ENCODE measurements around the gene CD109.

DNA sequence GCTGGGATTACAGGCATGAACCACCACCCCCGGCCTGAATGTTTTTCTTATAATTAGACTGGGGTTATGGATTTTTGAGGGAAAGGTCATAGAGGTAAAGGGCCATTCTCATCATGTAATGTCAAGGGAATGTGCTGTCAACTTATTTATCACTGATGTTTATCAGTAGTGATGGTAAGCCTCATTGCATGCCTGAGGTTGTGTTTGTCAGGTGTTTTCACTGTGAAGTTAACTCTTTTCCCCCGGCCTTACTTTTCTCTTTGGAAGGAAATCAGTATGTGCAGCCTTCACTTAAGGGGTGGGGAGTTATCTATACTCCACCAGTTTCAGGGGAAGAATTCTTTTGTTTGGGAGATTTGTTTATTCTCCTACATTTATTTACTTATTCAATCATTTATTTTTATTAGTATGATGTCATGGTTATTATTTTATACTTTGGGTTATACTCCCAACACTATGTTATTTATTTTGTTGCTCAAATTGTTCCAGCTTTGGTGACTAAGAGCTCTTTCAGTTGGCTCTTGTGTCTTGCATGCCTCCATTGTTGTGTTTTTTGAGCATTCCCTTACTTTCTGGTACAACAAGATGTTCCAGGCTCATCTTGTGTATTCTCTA is 39.4 kb upstream of the CD109 start:
- no peak for TF ChIP-seq POLR2A (IDR thresholded peaks at IDR 0.05)
- TF ChIP-seq, protein P1, sequence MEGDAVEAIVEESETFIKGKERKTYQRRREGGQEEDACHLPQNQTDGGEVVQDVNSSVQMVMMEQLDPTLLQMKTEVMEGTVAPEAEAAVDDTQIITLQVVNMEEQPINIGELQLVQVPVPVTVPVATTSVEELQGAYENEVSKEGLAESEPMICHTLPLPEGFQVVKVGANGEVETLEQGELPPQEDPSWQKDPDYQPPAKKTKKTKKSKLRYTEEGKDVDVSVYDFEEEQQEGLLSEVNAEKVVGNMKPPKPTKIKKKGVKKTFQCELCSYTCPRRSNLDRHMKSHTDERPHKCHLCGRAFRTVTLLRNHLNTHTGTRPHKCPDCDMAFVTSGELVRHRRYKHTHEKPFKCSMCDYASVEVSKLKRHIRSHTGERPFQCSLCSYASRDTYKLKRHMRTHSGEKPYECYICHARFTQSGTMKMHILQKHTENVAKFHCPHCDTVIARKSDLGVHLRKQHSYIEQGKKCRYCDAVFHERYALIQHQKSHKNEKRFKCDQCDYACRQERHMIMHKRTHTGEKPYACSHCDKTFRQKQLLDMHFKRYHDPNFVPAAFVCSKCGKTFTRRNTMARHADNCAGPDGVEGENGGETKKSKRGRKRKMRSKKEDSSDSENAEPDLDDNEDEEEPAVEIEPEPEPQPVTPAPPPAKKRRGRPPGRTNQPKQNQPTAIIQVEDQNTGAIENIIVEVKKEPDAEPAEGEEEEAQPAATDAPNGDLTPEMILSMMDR (IDR thresholded peaks at IDR 0.05) = no peak
- no peak for TF ChIP-seq EP300 (IDR thresholded peaks at IDR 0.05)
